GM12878 (cell line): ENCODE data around the gene SSH2. TPM values are rescaled to one million over a fixed set of nuclear protein-coding genes. Genes with fewer than 3 reads are reported as not detected.
A peak's percentile ranks its signal among the peaks of the same experiment; 100 is the strongest.

Experiments used
- BCL11A ChIP-seq: IDR thresholded peaks from 2 replicates; pipeline ENCODE4 v1.6.1; 2011; ENCODE audit warnings: low read depth, low read length
- CHD4 ChIP-seq: fragments of 200-600 bp; sonication (generic); IDR thresholded peaks from 2 replicates; pipeline ENCODE4 v1.6.1; 2016; ENCODE audit warnings: mild to moderate bottlenecking
- CREM ChIP-seq: IDR thresholded peaks from 2 replicates; pipeline ENCODE4 v1.6.1; 2014; ENCODE audit warnings: antibody characterized with exemption, low read depth
- CTCF ChIP-seq, 3 experiments: IDR thresholded peaks in 2 of 3; conservative IDR thresholded peaks in 1 of 3; 2 replicates each; pipeline ENCODE4 v1.5.1; 2011; ENCODE audit warnings: low read depth in 3 of 3, low read length in 3 of 3, mild to moderate bottlenecking in 3 of 3, control low read depth in 2 of 3, moderate library complexity in 2 of 3, inconsistent platforms in 1 of 3, mixed read lengths in 1 of 3; ENCODE audit not compliant: control insufficient read depth in 2 of 3, insufficient read depth in 1 of 3; ENCODE audit errors: extremely low read depth in 1 of 3
- EED ChIP-seq: sonication (generic); IDR thresholded peaks from 2 replicates; pipeline ENCODE4 v1.6.1; 2016; ENCODE audit warnings: antibody characterized with exemption, low read depth
- HCFC1 ChIP-seq: fragments of 150-350 bp; IDR thresholded peaks from 2 replicates; pipeline ENCODE4 v1.6.1; 2014; ENCODE audit warnings: low read length
- HDGF ChIP-seq: fragments of 450-650 bp; IDR thresholded peaks from 2 replicates; pipeline ENCODE4 v1.6.1; 2016; ENCODE audit warnings: antibody characterized with exemption
- JUNB ChIP-seq: IDR thresholded peaks from 2 replicates; pipeline ENCODE4 v1.6.1; 2016; ENCODE audit warnings: antibody characterized with exemption, mild to moderate bottlenecking
- NR2F1 ChIP-seq: fragments of 450-650 bp; conservative IDR thresholded peaks from 2 replicates; pipeline ENCODE4 v1.6.1; 2017; ENCODE audit warnings: mild to moderate bottlenecking
- PAX5 ChIP-seq: IDR thresholded peaks from 2 replicates; pipeline ENCODE4 v1.6.1; 2011; ENCODE audit warnings: low read depth, low read length, borderline replicate concordance
- POLR2AphosphoS5 ChIP-seq: IDR thresholded peaks from 2 replicates; pipeline ENCODE4 v1.6.1; 2011; ENCODE audit warnings: mild to moderate bottlenecking, low read length, inconsistent platforms
- POU2F2 ChIP-seq: IDR thresholded peaks from 3 replicates; pipeline ENCODE4 v1.6.1; 2011; ENCODE audit warnings: low read depth, mild to moderate bottlenecking, low read length, borderline replicate concordance
- RBBP5 ChIP-seq: fragments of 200-600 bp; sonication (generic); conservative IDR thresholded peaks from 2 replicates; pipeline ENCODE4 v1.6.1; 2016
- RCOR1 ChIP-seq: conservative IDR thresholded peaks from 2 replicates; pipeline ENCODE4 v1.6.1; 2012; ENCODE audit warnings: low read depth, low read length, improper control_type of control experiment
- RELB ChIP-seq: fragments of 450-650 bp; IDR thresholded peaks from 2 replicates; pipeline ENCODE4 v1.6.1; 2017; ENCODE audit warnings: low read depth, mild to moderate bottlenecking, moderate library complexity
- SIN3A ChIP-seq: IDR thresholded peaks from 2 replicates; pipeline ENCODE4 v1.6.1; 2012; ENCODE audit warnings: low read depth, low read length, improper control_type of control experiment
- SKIL ChIP-seq: fragments of 450-650 bp; IDR thresholded peaks from 2 replicates; pipeline ENCODE4 v1.6.1; 2017; ENCODE audit warnings: mild to moderate bottlenecking, low read depth, inconsistent platforms; ENCODE audit not compliant: poor library complexity, severe bottlenecking
- SMARCA5 ChIP-seq: fragments of 450-650 bp; IDR thresholded peaks from 2 replicates; pipeline ENCODE4 v1.6.1; 2017; ENCODE audit warnings: mild to moderate bottlenecking
- SREBF1 ChIP-seq: IDR thresholded peaks from 2 replicates; pipeline ENCODE4 v1.6.1; 2012; ENCODE audit warnings: mild to moderate bottlenecking, low read length
- SUZ12 ChIP-seq: fragments of 200-600 bp; sonication (generic); IDR thresholded peaks from one replicate; pipeline ENCODE4 v1.6.1; 2018; ENCODE audit warnings: antibody characterized with exemption, mild to moderate bottlenecking; ENCODE audit not compliant: unreplicated experiment
- TAF1 ChIP-seq: IDR thresholded peaks from 2 replicates; pipeline ENCODE4 v1.6.1; 2011; ENCODE audit warnings: mild to moderate bottlenecking, low read depth, low read length, borderline replicate concordance
- TARDBP ChIP-seq: IDR thresholded peaks from 2 replicates; pipeline ENCODE4 v1.6.1; 2016; ENCODE audit warnings: borderline replicate concordance
- YY1 ChIP-seq: IDR thresholded peaks from 2 replicates; pipeline ENCODE4 v1.6.1; 2011; ENCODE audit warnings: low read depth, mild to moderate bottlenecking, low read length
- ZBED1 ChIP-seq: IDR thresholded peaks from 2 replicates; pipeline ENCODE4 v1.6.1; 2016; ENCODE audit warnings: borderline replicate concordance
- polyA plus RNA-seq, 11 experiments: library from polyadenylated mRNA; depleted of rRNA in 4 of 11; unstranded in 6 of 11; stranded (reverse) in 5 of 11; fragments of >200 nt; fragmentation: Nextera tagmentation in 4 of 11; fragmentation: Illumina TruSeq in 1 of 11; extraction: Ambion mirVana in 4 of 11; extraction: Trizol in 1 of 11; gene quantifications; 1 replicate in 1 of 11; 2 replicates in 10 of 11; pipeline versions ENCODE4 v1.2.1 to v1.2.3, GENCODE V29; 2011 to 2016; ENCODE audit warnings: inconsistent platforms in 2 of 11, missing spikeins in 2 of 11, low read depth in 1 of 11
- total RNA-seq, 4 experiments: library from RNA; depleted of rRNA in 3 of 4; stranded (reverse); fragments of >200 nt in 3 of 4; fragmentation: Illumina TruSeq in 1 of 4; extraction: Trizol in 1 of 4; gene quantifications; 2 replicates each; pipeline versions ENCODE4 v1.2.1 to v1.2.3, GENCODE V29; 2013 to 2021
- TF ChIP-seq, protein P1 (sequence below): IDR thresholded peaks from 2 replicates; pipeline ENCODE4 v1.6.1; 2012; ENCODE audit warnings: low read depth, low read length, improper control_type of control experiment

SSH2 gene
- total and polyA plus RNA-seq, 10 of the 15 experiments (the other 5 are each of a cell fraction or from before 2014, with no cell fraction given): 9.3 to 65.9 (median 34.0) TPM

DNA sequence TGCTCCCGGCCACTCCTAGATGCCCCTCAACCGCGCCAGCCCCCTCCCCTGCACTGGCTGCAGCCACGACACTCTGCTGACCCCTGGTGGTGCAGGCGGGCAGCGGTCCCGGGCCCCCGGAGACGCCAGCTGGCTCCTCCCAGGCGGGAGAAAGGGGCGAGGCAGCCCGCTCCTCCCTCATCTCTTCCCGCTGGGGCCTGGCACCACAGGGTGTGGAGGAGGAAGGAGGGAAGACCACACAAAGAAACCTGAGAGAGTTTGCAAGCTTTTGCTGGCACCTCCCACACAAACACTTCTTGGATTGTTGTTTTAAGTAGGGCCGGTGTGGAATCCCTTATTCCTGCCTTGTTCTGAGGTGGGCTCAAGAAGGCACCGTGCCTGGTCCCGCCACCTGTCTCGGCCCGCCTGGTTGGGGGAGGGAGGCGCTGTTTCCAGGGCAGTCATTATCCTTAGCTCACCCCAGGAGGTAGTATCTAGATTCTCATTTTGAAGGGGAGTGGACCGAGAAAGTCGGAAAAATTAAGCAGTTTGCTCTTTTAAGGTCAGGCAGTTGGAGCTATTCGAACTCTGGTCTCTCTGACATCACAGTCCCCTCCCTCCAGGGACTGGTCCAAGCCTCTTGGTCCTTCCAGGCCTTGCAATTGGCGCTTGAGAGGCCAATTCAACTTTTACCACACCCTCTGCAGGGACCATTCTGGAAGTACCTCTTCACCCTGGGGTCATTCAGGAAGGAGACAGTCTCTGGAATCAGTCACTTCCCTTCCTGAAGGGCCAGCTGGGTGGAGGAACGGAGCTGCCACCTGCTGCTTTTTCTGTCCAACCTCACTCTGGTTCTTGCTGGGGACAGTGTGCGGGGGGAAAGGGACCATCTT lies 338.1 kb downstream of the SSH2 start (continued):
- no peak; the same call in 1 of the 2 replicates for TF ChIP-seq SIN3A
- TF ChIP-seq BCL11A: no peak
- no peak for TF ChIP-seq SKIL
- TF ChIP-seq HDGF: no peak; the same call in 1 of the 2 replicates
- TF ChIP-seq ZBED1: no peak
- TF ChIP-seq PAX5: no peak
- peak; percentile 53; the same call in 1 of the 2 replicates for TF ChIP-seq TARDBP
- TF ChIP-seq TAF1: no peak
- TF ChIP-seq RELB: 0 out of 2 replicates have a peak, but pooled peaks have one; percentile 15
- TF ChIP-seq EED: 0 out of 2 replicates have a peak, but pooled peaks have one; percentile 27
- no peak for TF ChIP-seq SUZ12
- peak; percentile 4; the same call in 1 of the 2 replicates for TF ChIP-seq HCFC1
- TF ChIP-seq CHD4: no peak
- TF ChIP-seq POLR2AphosphoS5: no peak
- peak; percentile 17; the same call in 1 of the 3 replicates for TF ChIP-seq POU2F2
- TF ChIP-seq SMARCA5: peak; percentile 81; the same call in 1 of the 2 replicates
- 0 out of 2 replicates have a peak, but pooled peaks have one; percentile 32 for TF ChIP-seq CREM
- TF ChIP-seq RCOR1: 0 out of 2 replicates have a peak, but pooled peaks have one; percentile 47
- TF ChIP-seq, protein P1, sequence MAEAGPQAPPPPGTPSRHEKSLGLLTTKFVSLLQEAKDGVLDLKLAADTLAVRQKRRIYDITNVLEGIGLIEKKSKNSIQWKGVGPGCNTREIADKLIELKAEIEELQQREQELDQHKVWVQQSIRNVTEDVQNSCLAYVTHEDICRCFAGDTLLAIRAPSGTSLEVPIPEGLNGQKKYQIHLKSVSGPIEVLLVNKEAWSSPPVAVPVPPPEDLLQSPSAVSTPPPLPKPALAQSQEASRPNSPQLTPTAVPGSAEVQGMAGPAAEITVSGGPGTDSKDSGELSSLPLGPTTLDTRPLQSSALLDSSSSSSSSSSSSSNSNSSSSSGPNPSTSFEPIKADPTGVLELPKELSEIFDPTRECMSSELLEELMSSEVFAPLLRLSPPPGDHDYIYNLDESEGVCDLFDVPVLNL: no peak
- TF ChIP-seq SREBF1: no peak
- TF ChIP-seq JUNB: no peak
- no peak for TF ChIP-seq RBBP5
- 0 out of 2 replicates have a peak, but pooled peaks have one; percentile 24 for TF ChIP-seq YY1
- peak; percentile 97 to 99 (median 98) for TF ChIP-seq CTCF (IDR thresholded peaks at IDR 0.05 in 2 of 3, conservative IDR thresholded peaks at IDR 0.05 in 1 of 3; ENCODE audit: control insufficient read depth in 2 of 3, extremely low read depth in 1 of 3, insufficient read depth in 1 of 3, low read depth in 3 of 3, low read length in 3 of 3)
- no peak for TF ChIP-seq NR2F1
